Measurements from ENCODE around the gene SLC49A4.

SLC49A4 gene

GRCh38 chr3:122912772-122913538 lies 118.1 kb downstream of the SLC49A4 start:
- DNase-seq, result no peak

- no peak for DNase-seq
Measured at GRCh38 chr3:122913539-122914100, 118.8 kb downstream of the SLC49A4 start.

GRCh38 chr3:122915300-122916055 lies 120.6 kb downstream of the SLC49A4 start:
- no peak for DNase-seq

- no peak for DNase-seq
Measured at GRCh38 chr3:122916084-122916483, 121.2 kb downstream of the SLC49A4 start.

GRCh38 chr3:122916580-122916979 lies 121.7 kb downstream of the SLC49A4 start:
- DNase-seq, result no peak

GRCh38 chr3:122917412-122917811 lies 122.5 kb downstream of the SLC49A4 start:
- DNase-seq, result no peak

GRCh38 chr3:122918576-122919290 lies 123.9 kb downstream of the SLC49A4 start:
- no peak for DNase-seq

GRCh38 chr3:122919291-122919610 lies 124.4 kb downstream of the SLC49A4 start:
- no peak for DNase-seq

GRCh38 chr3:122920986-122921385 lies 126.1 kb downstream of the SLC49A4 start:
- peak; percentile 5 for DNase-seq

- peak; percentile 17 for DNase-seq
Measured at GRCh38 chr3:122921791-122922651, 127.2 kb downstream of the SLC49A4 start.

GRCh38 chr3:122923611-122924010 lies 128.7 kb downstream of the SLC49A4 start:
- no peak for DNase-seq

GRCh38 chr3:122924056-122924455 lies 129.2 kb downstream of the SLC49A4 start:
- no peak for DNase-seq

GRCh38 chr3:122925756-122926155 lies 130.9 kb downstream of the SLC49A4 start:
- DNase-seq, result peak; percentile 1

GRCh38 chr3:122926322-122926721 lies 131.5 kb downstream of the SLC49A4 start:
- peak; percentile 11 for DNase-seq

- no peak for DNase-seq
Measured at GRCh38 chr3:122926811-122927210, 131.9 kb downstream of the SLC49A4 start.

- no peak for DNase-seq
Measured at GRCh38 chr3:122927726-122928125, 132.9 kb downstream of the SLC49A4 start.

GRCh38 chr3:122928396-122929187 lies 133.7 kb downstream of the SLC49A4 start:
- DNase-seq, result no peak

GRCh38 chr3:122929188-122930062 lies 134.6 kb downstream of the SLC49A4 start:
- no peak for DNase-seq

GRCh38 chr3:122930063-122930997 lies 135.5 kb downstream of the SLC49A4 start:
- peak; percentile 70 for DNase-seq

Measured in right hindlimb (tissue), 1 donor.